Measurements from ENCODE around the gene OR5A1.

The OR5A1 gene

GRCh38 chr11:59436169-59436568, at the start of gene OR5A1:
TSS of gene OR5A1 (plus strand) at chr11:59436469. CDS start at chr11:59443169, 6,700 bp downstream.
- Histone ChIP-seq H3K36me3 (ENCODE audit: control insufficient read depth in 2 of 2, insufficient read depth in 2 of 2, low read length in 2 of 2) (no peaks in the 10 kb centered on the region), H3K27me3 (ENCODE audit: control insufficient read depth in 1 of 2, insufficient read depth in 2 of 2, low read length in 2 of 2) (no peaks in the 10 kb centered on the region), H3K4me1 (ENCODE audit: control insufficient read depth, insufficient read depth, low read length) (no peaks in the 10 kb centered on the region), H3K9me3 (ENCODE audit: control insufficient read depth in 2 of 2, low read length in 2 of 2) (no peaks in the 10 kb centered on the region), H3K27ac (ENCODE audit: low read length) (no peak within 1 kb of the TSS), H3K4me3 (ENCODE audit: low read length in 2 of 2) (no peak within 1 kb of the TSS), H3K9ac (ENCODE audit: low read length in 2 of 2) (no peak within 1 kb of the TSS)

GRCh38 chr11:59394186-59394585, 42.1 kb upstream of the OR5A1 start:
- Histone ChIP-seq H3K4me3 (ENCODE audit: low read length in 2 of 2) (no peak overlapping the region), H3K9ac (ENCODE audit: low read length in 2 of 2) (no peak overlapping the region), H3K27ac (ENCODE audit: low read length) (no peak overlapping the region), H3K27me3 (ENCODE audit: control insufficient read depth in 1 of 2, insufficient read depth in 2 of 2, low read length in 2 of 2) (no peaks in the 10 kb centered on the region), H3K9me3 (ENCODE audit: control insufficient read depth in 2 of 2, low read length in 2 of 2) (no peaks in the 10 kb centered on the region), H3K36me3 (ENCODE audit: control insufficient read depth in 2 of 2, insufficient read depth in 2 of 2, low read length in 2 of 2) (no peaks in the 10 kb centered on the region), H3K4me1 (ENCODE audit: control insufficient read depth, insufficient read depth, low read length) (no peaks in the 10 kb centered on the region)

- Histone ChIP-seq H3K27ac (ENCODE audit: low read length) (no peak overlapping the region), H3K36me3 (ENCODE audit: control insufficient read depth in 2 of 2, insufficient read depth in 2 of 2, low read length in 2 of 2) (no peaks in the 10 kb centered on the region), H3K4me3 (ENCODE audit: low read length in 2 of 2) (no peak overlapping the region), H3K27me3 (ENCODE audit: control insufficient read depth in 1 of 2, insufficient read depth in 2 of 2, low read length in 2 of 2) (no peaks in the 10 kb centered on the region), H3K4me1 (ENCODE audit: control insufficient read depth, insufficient read depth, low read length) (no peaks in the 10 kb centered on the region), H3K9me3 (ENCODE audit: control insufficient read depth in 2 of 2, low read length in 2 of 2) (no peaks in the 10 kb centered on the region), H3K9ac (ENCODE audit: low read length in 2 of 2) (no peak overlapping the region)
These were observed 35.6 kb upstream of the OR5A1 start for GRCh38 chr11:59400461-59401261.

- Histone ChIP-seq H3K27ac (ENCODE audit: low read length) (no peak overlapping the region), H3K4me3 (ENCODE audit: low read length in 2 of 2) (no peak overlapping the region), H3K27me3 (ENCODE audit: control insufficient read depth in 1 of 2, insufficient read depth in 2 of 2, low read length in 2 of 2) (no peaks in the 10 kb centered on the region), H3K9me3 (ENCODE audit: control insufficient read depth in 2 of 2, low read length in 2 of 2) (no peaks in the 10 kb centered on the region), H3K36me3 (ENCODE audit: control insufficient read depth in 2 of 2, insufficient read depth in 2 of 2, low read length in 2 of 2) (no peaks in the 10 kb centered on the region), H3K4me1 (ENCODE audit: control insufficient read depth, insufficient read depth, low read length) (no peaks in the 10 kb centered on the region), H3K9ac (ENCODE audit: low read length in 2 of 2) (no peak overlapping the region)
These were observed 35.1 kb upstream of the OR5A1 start for GRCh38 chr11:59401262-59401552.

GRCh38 chr11:59403546-59403945, 32.7 kb upstream of the OR5A1 start:
- Histone ChIP-seq H3K4me1 (ENCODE audit: control insufficient read depth, insufficient read depth, low read length) (no peaks in the 10 kb centered on the region), H3K36me3 (ENCODE audit: control insufficient read depth in 2 of 2, insufficient read depth in 2 of 2, low read length in 2 of 2) (no peaks in the 10 kb centered on the region), H3K9ac (ENCODE audit: low read length in 2 of 2) (no peak overlapping the region), H3K27me3 (ENCODE audit: control insufficient read depth in 1 of 2, insufficient read depth in 2 of 2, low read length in 2 of 2) (no peaks in the 10 kb centered on the region), H3K27ac (ENCODE audit: low read length) (no peak overlapping the region), H3K9me3 (ENCODE audit: control insufficient read depth in 2 of 2, low read length in 2 of 2) (no peaks in the 10 kb centered on the region), H3K4me3 (ENCODE audit: low read length in 2 of 2) (no peak overlapping the region)

- H3K27ac ChIP-seq (ENCODE audit: low read length) = no peak overlapping the region
- H3K9ac ChIP-seq (ENCODE audit: low read length in 2 of 2) = no peak overlapping the region
- H3K4me3 ChIP-seq (ENCODE audit: low read length in 2 of 2) = no peak overlapping the region
- H3K9me3 ChIP-seq (ENCODE audit: control insufficient read depth in 2 of 2, low read length in 2 of 2) = no peaks in the 10 kb centered on the region
- no peaks in the 10 kb centered on the region for H3K27me3 ChIP-seq (ENCODE audit: control insufficient read depth in 1 of 2, insufficient read depth in 2 of 2, low read length in 2 of 2)
- H3K36me3 ChIP-seq (ENCODE audit: control insufficient read depth in 2 of 2, insufficient read depth in 2 of 2, low read length in 2 of 2) = no peaks in the 10 kb centered on the region
- H3K4me1 ChIP-seq (ENCODE audit: control insufficient read depth, insufficient read depth, low read length) = no peaks in the 10 kb centered on the region
These were observed 22.6 kb upstream of the OR5A1 start for GRCh38 chr11:59413646-59414045.

GRCh38 chr11:59415111-59415510, 21.2 kb upstream of the OR5A1 start:
- no peak overlapping the region for H3K4me3 ChIP-seq (ENCODE audit: low read length in 2 of 2)
- H3K27ac ChIP-seq (ENCODE audit: low read length) = no peak overlapping the region
- no peaks in the 10 kb centered on the region for H3K9me3 ChIP-seq (ENCODE audit: control insufficient read depth in 2 of 2, low read length in 2 of 2)
- no peaks in the 10 kb centered on the region for H3K4me1 ChIP-seq (ENCODE audit: control insufficient read depth, insufficient read depth, low read length)
- H3K9ac ChIP-seq (ENCODE audit: low read length in 2 of 2) = no peak overlapping the region
- no peaks in the 10 kb centered on the region for H3K27me3 ChIP-seq (ENCODE audit: control insufficient read depth in 1 of 2, insufficient read depth in 2 of 2, low read length in 2 of 2)
- no peaks in the 10 kb centered on the region for H3K36me3 ChIP-seq (ENCODE audit: control insufficient read depth in 2 of 2, insufficient read depth in 2 of 2, low read length in 2 of 2)

- H3K9me3 ChIP-seq (ENCODE audit: control insufficient read depth in 2 of 2, low read length in 2 of 2) = no peaks in the 10 kb centered on the region
- no peak overlapping the region for H3K4me3 ChIP-seq (ENCODE audit: low read length in 2 of 2)
- H3K4me1 ChIP-seq (ENCODE audit: control insufficient read depth, insufficient read depth, low read length) = no peaks in the 10 kb centered on the region
These were observed 19.7 kb upstream of the OR5A1 start for GRCh38 chr11:59416613-59417012.

GRCh38 chr11:59417023-59417422, 19.2 kb upstream of the OR5A1 start:
- Histone ChIP-seq H3K36me3 (ENCODE audit: control insufficient read depth in 2 of 2, insufficient read depth in 2 of 2, low read length in 2 of 2) (no peaks in the 10 kb centered on the region), H3K9me3 (ENCODE audit: control insufficient read depth in 2 of 2, low read length in 2 of 2) (no peaks in the 10 kb centered on the region), H3K4me1 (ENCODE audit: control insufficient read depth, insufficient read depth, low read length) (no peaks in the 10 kb centered on the region), H3K27ac (ENCODE audit: low read length) (no peak overlapping the region), H3K27me3 (ENCODE audit: control insufficient read depth in 1 of 2, insufficient read depth in 2 of 2, low read length in 2 of 2) (no peaks in the 10 kb centered on the region), H3K4me3 (ENCODE audit: low read length in 2 of 2) (no peak overlapping the region), H3K9ac (ENCODE audit: low read length in 2 of 2) (no peak overlapping the region)

More at GRCh38 chr11:59416613-59417012, 19.7 kb upstream of the OR5A1 start:
- Histone ChIP-seq H3K36me3 (ENCODE audit: control insufficient read depth in 2 of 2, insufficient read depth in 2 of 2, low read length in 2 of 2) (no peaks in the 10 kb centered on the region), H3K27me3 (ENCODE audit: control insufficient read depth in 1 of 2, insufficient read depth in 2 of 2, low read length in 2 of 2) (no peaks in the 10 kb centered on the region), H3K27ac (ENCODE audit: low read length) (no peak overlapping the region), H3K9ac (ENCODE audit: low read length in 2 of 2) (no peak overlapping the region)

- no peaks in the 10 kb centered on the region for H3K27me3 ChIP-seq (ENCODE audit: control insufficient read depth in 1 of 2, insufficient read depth in 2 of 2, low read length in 2 of 2)
- H3K9me3 ChIP-seq (ENCODE audit: control insufficient read depth in 2 of 2, low read length in 2 of 2) = no peaks in the 10 kb centered on the region
- no peak overlapping the region for H3K4me3 ChIP-seq (ENCODE audit: low read length in 2 of 2)
- H3K36me3 ChIP-seq (ENCODE audit: control insufficient read depth in 2 of 2, insufficient read depth in 2 of 2, low read length in 2 of 2) = no peaks in the 10 kb centered on the region
- no peaks in the 10 kb centered on the region for H3K4me1 ChIP-seq (ENCODE audit: control insufficient read depth, insufficient read depth, low read length)
- H3K27ac ChIP-seq (ENCODE audit: low read length) = no peak overlapping the region
- H3K9ac ChIP-seq (ENCODE audit: low read length in 2 of 2) = no peak overlapping the region
These were observed 18.1 kb upstream of the OR5A1 start for GRCh38 chr11:59418156-59418555.

- no peak overlapping the region for H3K4me3 ChIP-seq (ENCODE audit: low read length in 2 of 2)
- no peak overlapping the region for H3K27ac ChIP-seq (ENCODE audit: low read length)
- H3K4me1 ChIP-seq (ENCODE audit: control insufficient read depth, insufficient read depth, low read length) = no peaks in the 10 kb centered on the region
- no peaks in the 10 kb centered on the region for H3K36me3 ChIP-seq (ENCODE audit: control insufficient read depth in 2 of 2, insufficient read depth in 2 of 2, low read length in 2 of 2)
- no peaks in the 10 kb centered on the region for H3K27me3 ChIP-seq (ENCODE audit: control insufficient read depth in 1 of 2, insufficient read depth in 2 of 2, low read length in 2 of 2)
- H3K9me3 ChIP-seq (ENCODE audit: control insufficient read depth in 2 of 2, low read length in 2 of 2) = no peaks in the 10 kb centered on the region
- H3K9ac ChIP-seq (ENCODE audit: low read length in 2 of 2) = no peak overlapping the region
These were observed 12.4 kb upstream of the OR5A1 start for GRCh38 chr11:59423835-59424234.
